Liver (tissue), 9 donors: ENCODE results near the gene COMP. TPM values are rescaled to one million over a fixed set of nuclear protein-coding genes. Genes with fewer than 3 reads are reported as not detected.

Experiments used
- DNase-seq: peaks from one replicate; pipeline ENCODE4 v3.0.0-alpha.2; 2017; ENCODE audit warnings: low spot score
- H3K27ac ChIP-seq, 2 donors: one replicate each; pipeline ENCODE4 v1.7.0; 2013; ENCODE audit warnings: inconsistent platforms in 2 of 2, low read length in 2 of 2, control low read depth in 1 of 2, low read depth in 1 of 2, mild to moderate bottlenecking in 1 of 2
- H3K27me3 ChIP-seq, 4 donors: one replicate each; pipeline versions ENCODE4 v1.6.1 to v1.7.0; 2013; ENCODE audit warnings: low read length in 3 of 4, inconsistent platforms in 1 of 4, mild to moderate bottlenecking in 1 of 4, moderate library complexity in 1 of 4; ENCODE audit not compliant: control insufficient read depth in 4 of 4, insufficient read depth in 4 of 4
- H3K36me3 ChIP-seq, 4 donors: one replicate each; pipeline versions ENCODE4 v1.6.1 to v1.7.0; 2013; ENCODE audit warnings: low read length in 3 of 4, mild to moderate bottlenecking in 3 of 4, low read depth in 1 of 4, moderate library complexity in 1 of 4; ENCODE audit not compliant: control insufficient read depth in 4 of 4, insufficient read depth in 3 of 4
- H3K4me1 ChIP-seq, 4 donors: one replicate each; pipeline versions ENCODE4 v1.6.1 to v1.7.0; 2013; ENCODE audit warnings: low read length in 3 of 4, mild to moderate bottlenecking in 3 of 4, moderate library complexity in 1 of 4; ENCODE audit not compliant: control insufficient read depth in 4 of 4, insufficient read depth in 4 of 4
- H3K4me3 ChIP-seq, 3 donors: one replicate each; pipeline versions ENCODE4 v1.6.1 to v1.7.0; 2013; ENCODE audit warnings: low read length in 3 of 3, control low read depth in 1 of 3, low read depth in 1 of 3, mild to moderate bottlenecking in 1 of 3
- H3K9ac ChIP-seq, 2 donors: one replicate each; pipeline ENCODE4 v1.7.0; 2013; ENCODE audit warnings: low read length in 2 of 2, mild to moderate bottlenecking in 2 of 2, moderate library complexity in 2 of 2, control low read depth in 1 of 2, low read depth in 1 of 2
- H3K9me3 ChIP-seq, 4 donors: one replicate each; pipeline versions ENCODE4 v1.6.1 to v1.7.0; 2013; ENCODE audit warnings: low read length in 3 of 4; ENCODE audit not compliant: control insufficient read depth in 4 of 4
- HNF4A ChIP-seq, 2 donors: conservative IDR thresholded peaks; 2 replicates each; pipeline ENCODE4 v1.6.1; 2016; ENCODE audit warnings: antibody characterized with exemption in 2 of 2, mild to moderate bottlenecking in 2 of 2
- NR2F2 ChIP-seq: IDR thresholded peaks from 2 replicates; pipeline ENCODE4 v1.6.1; 2016; ENCODE audit warnings: antibody characterized with exemption
- RXRA ChIP-seq, 2 donors: IDR thresholded peaks; 2 replicates each; pipeline ENCODE4 v1.6.1; 2017 to 2018; ENCODE audit warnings: antibody characterized with exemption in 2 of 2, mild to moderate bottlenecking in 1 of 2
- SP1 ChIP-seq: IDR thresholded peaks from 2 replicates; pipeline ENCODE4 v1.6.1; 2018; ENCODE audit warnings: antibody characterized with exemption, mild to moderate bottlenecking
- WGBS: extraction: QIAGEN DNeasy Blood & Tissue Kit; methylation state at CpG from one replicate; pipeline ENCODE4 v1.1.7; 2013; 5-methylcytosine and 5-hydroxymethylcytosine counted together
- polyA plus RNA-seq, 2 donors: library from polyadenylated mRNA; stranded (reverse) in 1 of 2; unstranded in 1 of 2; fragments of 200-250 nt in 1 of 2; fragments of >200 nt in 1 of 2; fragmentation: Nextera tagmentation in 1 of 2; extraction: Ambion mirVana in 1 of 2; gene quantifications; one replicate each; pipeline versions ENCODE4 v1.2.1 to v1.2.3, GENCODE V29; 2013 to 2015
- total RNA-seq, 2 donors: library from RNA; depleted of rRNA; stranded (reverse); fragments of >200 nt; gene quantifications; one replicate each; pipeline ENCODE4 v1.2.3, GENCODE V29; 2014
- TF ChIP-seq, protein P1 (sequence below): IDR thresholded peaks from 2 replicates; pipeline ENCODE4 v1.6.1; 2016; ENCODE audit warnings: antibody characterized with exemption, mild to moderate bottlenecking
- TF ChIP-seq, protein P2 (sequence below): fragments of 150-350 bp; IDR thresholded peaks from 2 replicates; pipeline ENCODE4 v1.5.1; 2017; ENCODE audit warnings: improper control_type of control experiment, low read depth, low read length; ENCODE audit not compliant: missing input control
- TF ChIP-seq, protein P3 (sequence below): IDR thresholded peaks from 2 replicates; pipeline ENCODE4 v1.6.1; 2016; ENCODE audit warnings: antibody characterized with exemption
- donor health status: healthy.
- donor health status: healthy.
- donor health status: healthy.
- donor health status: healthy.
- donor health status: healthy.

COMP gene
- total RNA-seq (under 1 TPM in 1 of 2 donors, not detected in 1; 0.17 TPM), polyA plus RNA-seq (under 1 TPM in 1 of 2 donors, not detected in 1; 0.03 TPM)

DNA sequence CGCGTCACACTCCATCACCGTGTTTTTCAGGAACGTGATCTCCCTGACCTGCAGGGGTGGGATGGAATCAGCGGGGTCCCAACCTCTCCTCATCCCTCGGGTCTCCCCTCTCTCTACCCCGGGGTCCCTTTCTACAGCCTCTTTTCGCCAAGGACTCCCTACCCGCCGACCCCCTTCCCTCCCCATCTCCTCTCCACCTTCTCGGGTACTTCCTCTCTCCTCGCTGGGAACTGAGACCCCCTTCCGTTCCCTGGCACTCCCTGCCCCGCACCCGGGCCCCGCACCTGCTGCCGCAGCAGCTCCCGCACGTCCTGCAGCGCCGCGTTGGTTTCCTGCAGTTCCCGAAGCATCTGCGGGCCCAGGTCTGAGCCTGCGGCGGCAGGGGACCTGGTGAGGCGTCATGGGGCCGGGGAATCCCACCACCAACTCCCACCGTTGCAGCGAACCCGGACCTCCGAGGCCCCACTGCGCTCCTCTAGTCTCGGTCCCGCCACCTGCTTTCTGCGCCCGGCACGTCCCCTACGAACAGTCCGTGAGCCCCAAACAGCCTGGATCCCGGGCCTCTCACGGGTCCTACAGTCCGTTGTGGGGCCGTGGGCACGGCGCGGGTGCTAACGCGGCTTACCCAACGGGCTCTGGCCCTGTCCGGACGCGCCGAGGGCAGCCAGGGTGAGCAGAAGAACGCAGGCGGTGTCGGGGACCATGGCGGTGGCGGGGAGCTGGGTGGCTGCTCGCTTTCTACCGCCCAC lies at the start of gene COMP:
TSS of gene COMP (minus strand) at position 740 of the 749 bp plus-strand sequence. CDS start at position 704, 36 bp downstream.
- Histone ChIP-seq H3K4me1 (peaks cover 0 to 21% (median 4%) of the 10 kb centered on the region in 4 donors), H3K36me3 (no peaks in the 10 kb centered on the region), H3K4me3 (peak within 1 kb of the TSS in 1 of 3 donors; percentile 6), H3K9me3 (no peaks in the 10 kb centered on the region), H3K9ac (no peak within 1 kb of the TSS), H3K27ac (no peak within 1 kb of the TSS), H3K27me3 (peaks cover 0 to 16% (median 6%) of the 10 kb centered on the region in 4 donors)
- no peak for DNase-seq
- TF ChIP-seq RXRA (IDR thresholded peaks at IDR 0.05) (no peak), NR2F2 (no peak)
- TF ChIP-seq, protein P1, sequence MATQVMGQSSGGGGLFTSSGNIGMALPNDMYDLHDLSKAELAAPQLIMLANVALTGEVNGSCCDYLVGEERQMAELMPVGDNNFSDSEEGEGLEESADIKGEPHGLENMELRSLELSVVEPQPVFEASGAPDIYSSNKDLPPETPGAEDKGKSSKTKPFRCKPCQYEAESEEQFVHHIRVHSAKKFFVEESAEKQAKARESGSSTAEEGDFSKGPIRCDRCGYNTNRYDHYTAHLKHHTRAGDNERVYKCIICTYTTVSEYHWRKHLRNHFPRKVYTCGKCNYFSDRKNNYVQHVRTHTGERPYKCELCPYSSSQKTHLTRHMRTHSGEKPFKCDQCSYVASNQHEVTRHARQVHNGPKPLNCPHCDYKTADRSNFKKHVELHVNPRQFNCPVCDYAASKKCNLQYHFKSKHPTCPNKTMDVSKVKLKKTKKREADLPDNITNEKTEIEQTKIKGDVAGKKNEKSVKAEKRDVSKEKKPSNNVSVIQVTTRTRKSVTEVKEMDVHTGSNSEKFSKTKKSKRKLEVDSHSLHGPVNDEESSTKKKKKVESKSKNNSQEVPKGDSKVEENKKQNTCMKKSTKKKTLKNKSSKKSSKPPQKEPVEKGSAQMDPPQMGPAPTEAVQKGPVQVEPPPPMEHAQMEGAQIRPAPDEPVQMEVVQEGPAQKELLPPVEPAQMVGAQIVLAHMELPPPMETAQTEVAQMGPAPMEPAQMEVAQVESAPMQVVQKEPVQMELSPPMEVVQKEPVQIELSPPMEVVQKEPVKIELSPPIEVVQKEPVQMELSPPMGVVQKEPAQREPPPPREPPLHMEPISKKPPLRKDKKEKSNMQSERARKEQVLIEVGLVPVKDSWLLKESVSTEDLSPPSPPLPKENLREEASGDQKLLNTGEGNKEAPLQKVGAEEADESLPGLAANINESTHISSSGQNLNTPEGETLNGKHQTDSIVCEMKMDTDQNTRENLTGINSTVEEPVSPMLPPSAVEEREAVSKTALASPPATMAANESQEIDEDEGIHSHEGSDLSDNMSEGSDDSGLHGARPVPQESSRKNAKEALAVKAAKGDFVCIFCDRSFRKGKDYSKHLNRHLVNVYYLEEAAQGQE, result no peak
- TF ChIP-seq, protein P2, sequence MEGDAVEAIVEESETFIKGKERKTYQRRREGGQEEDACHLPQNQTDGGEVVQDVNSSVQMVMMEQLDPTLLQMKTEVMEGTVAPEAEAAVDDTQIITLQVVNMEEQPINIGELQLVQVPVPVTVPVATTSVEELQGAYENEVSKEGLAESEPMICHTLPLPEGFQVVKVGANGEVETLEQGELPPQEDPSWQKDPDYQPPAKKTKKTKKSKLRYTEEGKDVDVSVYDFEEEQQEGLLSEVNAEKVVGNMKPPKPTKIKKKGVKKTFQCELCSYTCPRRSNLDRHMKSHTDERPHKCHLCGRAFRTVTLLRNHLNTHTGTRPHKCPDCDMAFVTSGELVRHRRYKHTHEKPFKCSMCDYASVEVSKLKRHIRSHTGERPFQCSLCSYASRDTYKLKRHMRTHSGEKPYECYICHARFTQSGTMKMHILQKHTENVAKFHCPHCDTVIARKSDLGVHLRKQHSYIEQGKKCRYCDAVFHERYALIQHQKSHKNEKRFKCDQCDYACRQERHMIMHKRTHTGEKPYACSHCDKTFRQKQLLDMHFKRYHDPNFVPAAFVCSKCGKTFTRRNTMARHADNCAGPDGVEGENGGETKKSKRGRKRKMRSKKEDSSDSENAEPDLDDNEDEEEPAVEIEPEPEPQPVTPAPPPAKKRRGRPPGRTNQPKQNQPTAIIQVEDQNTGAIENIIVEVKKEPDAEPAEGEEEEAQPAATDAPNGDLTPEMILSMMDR, result no peak
- WGBS, result 5% methylated on average over 61 of the region's 61 CpGs

DNA sequence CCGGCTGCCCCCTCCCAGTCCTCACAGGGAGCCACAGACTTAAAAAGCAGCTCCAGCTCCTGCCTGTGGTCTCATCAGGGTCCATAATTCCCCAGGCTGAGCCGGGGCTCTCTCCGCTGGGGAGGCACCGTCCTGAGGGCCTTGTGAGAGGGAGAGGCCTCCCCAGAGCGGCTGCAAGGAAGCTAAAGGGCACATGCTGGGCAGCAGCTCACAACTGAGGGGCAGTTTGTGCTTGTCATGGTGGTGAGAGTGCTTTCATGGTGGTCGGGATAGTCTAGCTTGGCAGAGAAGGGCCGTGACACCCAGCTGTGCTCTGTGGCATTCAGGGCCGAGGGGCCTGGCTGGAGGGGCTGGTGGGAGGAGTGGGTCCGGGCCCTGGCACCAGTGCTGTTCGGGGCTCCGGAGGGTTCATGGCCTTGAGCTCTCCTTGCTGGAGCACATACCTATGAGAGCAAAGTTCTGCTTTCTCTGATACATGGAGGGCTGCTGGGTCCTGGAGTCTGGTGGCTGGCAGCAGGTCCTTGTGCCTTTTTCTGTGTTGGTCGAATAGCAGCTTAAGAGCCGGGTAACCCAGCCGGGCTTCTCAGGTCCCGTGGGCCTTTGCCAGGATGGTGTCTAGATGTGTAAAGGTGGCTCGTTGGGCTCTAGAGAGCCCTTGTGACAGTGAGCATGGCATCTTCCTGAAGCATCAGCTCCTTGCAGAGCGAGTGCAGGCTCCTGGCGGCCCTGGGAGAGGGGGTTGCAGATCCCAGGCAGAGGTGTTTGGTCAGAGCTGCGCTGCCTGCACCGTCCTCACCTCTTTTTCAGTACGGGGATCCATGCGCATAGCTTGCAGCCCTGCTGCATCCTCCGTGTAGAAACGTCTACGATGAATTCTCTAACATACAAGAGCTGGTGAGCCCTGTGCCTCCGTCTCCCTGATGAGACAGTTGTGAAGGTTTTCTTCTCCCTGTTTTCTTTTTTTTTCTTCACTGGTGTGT lies 49.5 kb upstream of the COMP start:
- H3K27ac ChIP-seq, result no peak overlapping the region
- H3K9ac ChIP-seq, result peak overlapping the region in 1 of 2 donors; percentile 36
- H3K36me3 ChIP-seq, result peaks cover 0 to 6% (median 0%) of the 10 kb centered on the region in 4 donors
- H3K9me3 ChIP-seq, result no peaks in the 10 kb centered on the region
- TF ChIP-seq HNF4A (conservative IDR thresholded peaks at IDR 0.05) (peak; percentile 30 to 63), SP1 (no peak)
- TF ChIP-seq, protein P3, sequence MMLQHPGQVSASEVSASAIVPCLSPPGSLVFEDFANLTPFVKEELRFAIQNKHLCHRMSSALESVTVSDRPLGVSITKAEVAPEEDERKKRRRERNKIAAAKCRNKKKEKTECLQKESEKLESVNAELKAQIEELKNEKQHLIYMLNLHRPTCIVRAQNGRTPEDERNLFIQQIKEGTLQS, result no peak
- TF ChIP-seq, protein P2, result no peak
- no peaks in the 10 kb centered on the region for H3K27me3 ChIP-seq
- DNase-seq, result no peak
- H3K4me1 ChIP-seq, result peaks cover 14 to 54% (median 43%) of the 10 kb centered on the region in 4 donors
- no peak overlapping the region for H3K4me3 ChIP-seq
- 66% methylated on average over 26 of the region's 26 CpGs for WGBS
